ENCODE results near the gene EXOC3. TPM values are rescaled to one million over a fixed set of nuclear protein-coding genes. Genes with fewer than 3 reads are reported as not detected.

The EXOC3 gene
- total RNA-seq, 1 donor from 2014 or later = 55.4 TPM

DNA sequence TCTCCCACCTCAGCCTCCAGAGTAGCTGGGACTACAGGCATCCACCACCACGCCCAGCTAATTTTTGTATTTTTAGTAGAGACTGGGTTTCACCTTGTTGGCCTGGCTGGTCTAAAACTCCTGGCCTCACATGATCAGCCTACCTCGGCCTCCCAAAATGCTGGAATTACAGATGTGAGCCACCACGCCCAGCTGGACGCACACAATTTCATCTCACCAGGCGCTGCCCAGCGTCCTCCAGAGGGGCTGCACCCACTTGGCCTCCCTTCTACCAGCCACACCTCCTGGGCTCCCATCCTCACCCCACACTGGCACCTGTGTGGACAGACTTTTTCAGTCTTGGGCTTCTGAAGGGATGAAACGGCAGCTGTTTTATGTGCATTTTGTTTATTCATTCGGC is 3.8 kb upstream of the EXOC3 start:
- no peaks in the 10 kb centered on the region for H3K36me3 Mint-ChIP-seq (ENCODE audit: unreplicated experiment)
- no peak overlapping the region for H3K27ac Mint-ChIP-seq (ENCODE audit: unreplicated experiment)
- DNase-seq = no peak
- peaks cover under 1% of the 10 kb centered on the region for H3K4me1 Mint-ChIP-seq (ENCODE audit: low read depth, unreplicated experiment)
- peaks cover 2% of the 10 kb centered on the region for H3K9me3 Mint-ChIP-seq (ENCODE audit: unreplicated experiment)
- peaks cover 8% of the 10 kb centered on the region for H3K27me3 Mint-ChIP-seq (ENCODE audit: unreplicated experiment)
- no peak overlapping the region for H3K4me3 Mint-ChIP-seq (ENCODE audit: unreplicated experiment)
- TF ChIP-seq, protein P1, sequence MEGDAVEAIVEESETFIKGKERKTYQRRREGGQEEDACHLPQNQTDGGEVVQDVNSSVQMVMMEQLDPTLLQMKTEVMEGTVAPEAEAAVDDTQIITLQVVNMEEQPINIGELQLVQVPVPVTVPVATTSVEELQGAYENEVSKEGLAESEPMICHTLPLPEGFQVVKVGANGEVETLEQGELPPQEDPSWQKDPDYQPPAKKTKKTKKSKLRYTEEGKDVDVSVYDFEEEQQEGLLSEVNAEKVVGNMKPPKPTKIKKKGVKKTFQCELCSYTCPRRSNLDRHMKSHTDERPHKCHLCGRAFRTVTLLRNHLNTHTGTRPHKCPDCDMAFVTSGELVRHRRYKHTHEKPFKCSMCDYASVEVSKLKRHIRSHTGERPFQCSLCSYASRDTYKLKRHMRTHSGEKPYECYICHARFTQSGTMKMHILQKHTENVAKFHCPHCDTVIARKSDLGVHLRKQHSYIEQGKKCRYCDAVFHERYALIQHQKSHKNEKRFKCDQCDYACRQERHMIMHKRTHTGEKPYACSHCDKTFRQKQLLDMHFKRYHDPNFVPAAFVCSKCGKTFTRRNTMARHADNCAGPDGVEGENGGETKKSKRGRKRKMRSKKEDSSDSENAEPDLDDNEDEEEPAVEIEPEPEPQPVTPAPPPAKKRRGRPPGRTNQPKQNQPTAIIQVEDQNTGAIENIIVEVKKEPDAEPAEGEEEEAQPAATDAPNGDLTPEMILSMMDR (IDR thresholded peaks at IDR 0.05; ENCODE audit: partially characterized antibody, unreplicated experiment) = no peak

DNA sequence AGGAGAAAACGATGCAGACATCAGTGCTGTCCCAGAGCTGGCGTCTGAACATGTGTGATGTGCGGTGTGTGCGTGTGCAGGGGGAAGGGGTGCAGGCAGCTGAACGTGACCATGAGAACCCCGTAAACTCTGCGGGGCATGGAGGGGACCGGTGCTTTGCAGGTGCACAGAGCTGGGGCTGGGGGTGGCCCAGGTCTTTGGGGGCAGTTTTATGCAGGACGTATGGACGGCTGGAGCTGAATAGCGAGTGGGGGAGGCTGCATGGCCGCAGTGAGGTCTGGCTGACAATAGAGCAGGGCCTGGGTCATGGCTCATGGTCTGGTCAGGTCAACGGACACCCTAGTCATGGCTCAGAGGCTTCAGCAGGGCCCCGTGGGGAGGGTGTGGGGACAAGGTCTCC is 3.3 kb upstream of the EXOC3 start:
- DNase-seq = peak; percentile 7
- H3K4me3 Mint-ChIP-seq (ENCODE audit: unreplicated experiment) = no peak overlapping the region
- no peaks in the 10 kb centered on the region for H3K36me3 Mint-ChIP-seq (ENCODE audit: unreplicated experiment)
- no peak overlapping the region for H3K27ac Mint-ChIP-seq (ENCODE audit: unreplicated experiment)
- peaks cover 3% of the 10 kb centered on the region for H3K4me1 Mint-ChIP-seq (ENCODE audit: low read depth, unreplicated experiment)
- TF ChIP-seq, protein P1 (IDR thresholded peaks at IDR 0.05; ENCODE audit: partially characterized antibody, unreplicated experiment) = no peak
- peaks cover 8% of the 10 kb centered on the region for H3K27me3 Mint-ChIP-seq (ENCODE audit: unreplicated experiment)
- H3K9me3 Mint-ChIP-seq (ENCODE audit: unreplicated experiment) = peaks cover 4% of the 10 kb centered on the region

DNA sequence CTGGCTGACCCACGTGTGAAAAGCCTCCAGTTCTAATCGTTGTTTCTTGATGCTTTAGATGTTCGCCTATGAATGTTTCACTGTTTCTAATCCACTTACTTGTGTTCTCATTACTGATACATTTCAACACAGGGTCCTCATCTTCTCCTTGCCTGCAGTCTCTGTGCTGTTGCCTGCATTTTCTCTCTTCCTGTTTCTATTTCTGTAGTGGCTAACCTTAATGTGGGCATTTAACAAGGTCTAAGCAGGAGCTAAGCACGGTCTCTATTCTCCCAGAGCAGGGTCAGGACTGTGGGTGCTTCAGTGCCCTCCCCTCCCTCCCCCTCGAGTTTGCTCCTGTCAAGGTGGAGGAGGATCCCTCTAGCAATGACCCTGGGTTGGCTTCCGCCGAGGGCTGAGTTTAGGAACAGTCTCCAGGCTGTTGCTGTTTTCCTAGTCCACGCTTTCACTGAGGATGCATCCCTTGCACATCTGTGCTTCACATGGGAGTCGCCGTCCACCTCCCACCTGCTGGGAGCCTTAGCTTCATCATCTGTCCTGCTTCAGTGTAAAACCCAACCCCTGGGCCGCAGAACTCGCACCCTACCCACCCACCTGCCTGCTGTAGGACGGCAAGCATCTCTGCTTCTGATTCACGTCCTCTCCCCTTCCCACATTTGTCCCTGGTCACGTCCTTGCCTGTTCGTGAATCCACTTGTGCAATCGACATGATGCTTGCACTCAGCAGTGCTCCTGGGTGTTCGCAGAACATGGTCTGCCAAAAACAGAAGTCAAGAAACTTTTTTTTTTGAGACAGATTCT is 2.4 kb upstream of the EXOC3 start:
- peaks cover 7% of the 10 kb centered on the region for H3K4me1 Mint-ChIP-seq (ENCODE audit: low read depth, unreplicated experiment)
- H3K36me3 Mint-ChIP-seq (ENCODE audit: unreplicated experiment) = no peaks in the 10 kb centered on the region
- H3K27me3 Mint-ChIP-seq (ENCODE audit: unreplicated experiment) = peaks cover 7% of the 10 kb centered on the region
- peak overlapping the region; percentile 38 for H3K27ac Mint-ChIP-seq (ENCODE audit: unreplicated experiment)
- TF ChIP-seq, protein P1 (IDR thresholded peaks at IDR 0.05; ENCODE audit: partially characterized antibody, unreplicated experiment) = no peak
- no peak overlapping the region for H3K4me3 Mint-ChIP-seq (ENCODE audit: unreplicated experiment)
- no peak for DNase-seq
- peaks cover 5% of the 10 kb centered on the region for H3K9me3 Mint-ChIP-seq (ENCODE audit: unreplicated experiment)

DNA sequence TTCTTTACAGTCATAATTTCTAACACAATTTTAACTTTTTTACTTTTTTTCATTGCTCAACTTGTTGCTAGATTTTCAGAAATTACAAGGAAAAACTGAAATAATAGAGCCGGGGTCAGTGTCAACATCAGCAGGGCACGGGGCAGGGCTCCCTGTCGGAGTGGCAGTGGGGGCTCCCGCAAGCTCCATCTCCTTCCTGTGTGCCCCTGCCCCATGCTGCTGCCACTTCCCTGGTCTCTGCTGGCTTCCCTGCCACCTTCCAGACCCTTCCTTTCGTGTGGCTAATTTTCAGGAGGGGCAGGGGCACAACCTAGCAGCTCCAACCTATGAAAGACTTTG is 1.0 kb upstream of the EXOC3 start:
- H3K36me3 Mint-ChIP-seq (ENCODE audit: unreplicated experiment) = no peaks in the 10 kb centered on the region
- no peak overlapping the region for H3K27ac Mint-ChIP-seq (ENCODE audit: unreplicated experiment)
- H3K27me3 Mint-ChIP-seq (ENCODE audit: unreplicated experiment) = peaks cover 7% of the 10 kb centered on the region
- H3K9me3 Mint-ChIP-seq (ENCODE audit: unreplicated experiment) = peaks cover 4% of the 10 kb centered on the region
- peak overlapping the region; percentile 97 for H3K4me3 Mint-ChIP-seq (ENCODE audit: unreplicated experiment)
- no peak for DNase-seq
- H3K4me1 Mint-ChIP-seq (ENCODE audit: low read depth, unreplicated experiment) = peaks cover 7% of the 10 kb centered on the region
- TF ChIP-seq, protein P1 (IDR thresholded peaks at IDR 0.05; ENCODE audit: partially characterized antibody, unreplicated experiment) = no peak
